LNCaP clone FGC (cell line): ENCODE data around the gene KYAT1.

Experiments used
- DNase-seq: peaks from one replicate; pipeline ENCODE4 v3.0.0-alpha.2; 2011; ENCODE audit warnings: low read depth
- H3K4me3 ChIP-seq: 2 replicates; pipeline ENCODE4 v1.5.1; 2011; ENCODE audit warnings: mild to moderate bottlenecking, low read depth, low read length, control low read depth
- TF ChIP-seq, protein P1 (sequence below): IDR thresholded peaks from 2 replicates; pipeline ENCODE4 v1.5.1; 2012; ENCODE audit warnings: mild to moderate bottlenecking; ENCODE audit not compliant: control insufficient read depth, insufficient read depth; ENCODE audit errors: extremely low read depth

The KYAT1 gene

GRCh38 chr9:128822407-128823042 is 59.2 kb downstream of the KYAT1 start:
- DNase-seq = no peak
- H3K4me3 ChIP-seq = no peak overlapping the region
- TF ChIP-seq, protein P1, sequence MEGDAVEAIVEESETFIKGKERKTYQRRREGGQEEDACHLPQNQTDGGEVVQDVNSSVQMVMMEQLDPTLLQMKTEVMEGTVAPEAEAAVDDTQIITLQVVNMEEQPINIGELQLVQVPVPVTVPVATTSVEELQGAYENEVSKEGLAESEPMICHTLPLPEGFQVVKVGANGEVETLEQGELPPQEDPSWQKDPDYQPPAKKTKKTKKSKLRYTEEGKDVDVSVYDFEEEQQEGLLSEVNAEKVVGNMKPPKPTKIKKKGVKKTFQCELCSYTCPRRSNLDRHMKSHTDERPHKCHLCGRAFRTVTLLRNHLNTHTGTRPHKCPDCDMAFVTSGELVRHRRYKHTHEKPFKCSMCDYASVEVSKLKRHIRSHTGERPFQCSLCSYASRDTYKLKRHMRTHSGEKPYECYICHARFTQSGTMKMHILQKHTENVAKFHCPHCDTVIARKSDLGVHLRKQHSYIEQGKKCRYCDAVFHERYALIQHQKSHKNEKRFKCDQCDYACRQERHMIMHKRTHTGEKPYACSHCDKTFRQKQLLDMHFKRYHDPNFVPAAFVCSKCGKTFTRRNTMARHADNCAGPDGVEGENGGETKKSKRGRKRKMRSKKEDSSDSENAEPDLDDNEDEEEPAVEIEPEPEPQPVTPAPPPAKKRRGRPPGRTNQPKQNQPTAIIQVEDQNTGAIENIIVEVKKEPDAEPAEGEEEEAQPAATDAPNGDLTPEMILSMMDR = no peak

- DNase-seq = no peak
- TF ChIP-seq, protein P1 = no peak
- H3K4me3 ChIP-seq = no peak overlapping the region
Measured at GRCh38 chr9:128821584-128822406, 60.0 kb downstream of the KYAT1 start.

GRCh38 chr9:128820665-128821583 is 60.8 kb downstream of the KYAT1 start:
- DNase-seq = no peak
- TF ChIP-seq, protein P1 = no peak

GRCh38 chr9:128819716-128820664 is 61.8 kb downstream of the KYAT1 start:
- no peak for DNase-seq
- H3K4me3 ChIP-seq = peak overlapping the region; percentile 69
- TF ChIP-seq, protein P1 = no peak

More at GRCh38 chr9:128820665-128821583, 60.8 kb downstream of the KYAT1 start:
- no peak overlapping the region for H3K4me3 ChIP-seq

DNA sequence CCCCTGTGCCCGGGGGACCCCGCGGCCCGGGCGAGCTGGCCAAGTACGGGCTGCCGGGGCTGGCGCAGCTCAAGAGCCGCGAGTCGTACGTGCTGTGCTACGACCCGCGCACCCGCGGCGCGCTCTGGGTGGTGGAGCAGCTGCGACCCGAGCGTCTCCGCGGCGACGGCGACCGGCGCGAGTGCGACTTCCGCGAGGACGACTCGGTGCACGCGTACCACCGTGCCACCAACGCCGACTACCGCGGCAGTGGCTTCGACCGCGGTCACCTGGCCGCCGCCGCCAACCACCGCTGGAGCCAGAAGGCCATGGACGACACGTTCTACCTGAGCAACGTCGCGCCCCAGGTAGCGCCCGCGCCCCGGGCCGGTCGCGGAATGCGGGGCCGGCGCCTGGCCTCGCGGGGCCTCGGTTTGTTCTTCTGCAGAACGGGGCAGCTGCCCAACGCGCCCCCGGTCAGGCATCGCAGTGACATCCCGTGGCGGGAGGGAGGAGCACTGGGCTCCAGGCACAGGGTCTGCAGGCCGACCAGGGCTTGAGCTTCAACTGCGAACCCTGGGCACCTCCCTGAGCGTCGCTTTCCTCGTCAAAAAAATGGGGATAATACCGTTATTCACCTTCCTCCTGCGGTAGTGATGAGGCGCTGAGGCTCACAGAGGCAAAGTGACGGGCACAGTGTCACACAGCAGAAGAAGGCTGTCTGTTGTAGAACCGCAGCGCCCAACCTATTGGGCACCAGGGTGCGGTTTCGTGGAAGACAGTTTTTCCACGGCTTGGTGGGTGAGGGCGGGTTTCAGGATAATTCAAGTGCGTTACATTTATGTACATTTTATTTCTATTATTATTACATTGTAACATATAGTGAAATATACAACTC is 62.7 kb downstream of the KYAT1 start:
- H3K4me3 ChIP-seq = peak overlapping the region; percentile 69
- DNase-seq = no peak
- TF ChIP-seq, protein P1 = 0 out of 2 replicates have a peak, but pooled peaks have one; percentile 5
